WTC11 (cell line): ENCODE data around the gene OSBPL7. TPM values are rescaled to one million over a fixed set of nuclear protein-coding genes. Genes with fewer than 3 reads are reported as not detected.

Experiments used
- ATAC-seq: fragments of 200-7000 bp; cut with Tn5 transposase; 2 replicates; pipeline ENCODE4 v1.10.0; 2021; ENCODE audit warnings: mild to moderate bottlenecking, moderate library complexity
- CTCF ChIA-PET: fragments of 300-600 bp; sonication (Branson Sonifier 250); formaldehyde crosslinking; loops from one replicate; lab custom pipeline; 2021; ENCODE audit warnings: antibody characterized with exemption; lab: Charles Lee
- POLR2A ChIA-PET: fragments of 350-600 bp; sonication (Branson Sonifier 250); formaldehyde crosslinking; loops from one replicate; lab custom pipeline; 2021; ENCODE audit warnings: antibody characterized with exemption; lab: Charles Lee
- DNase-seq: peaks from one replicate; pipeline ENCODE4 v3.0.0; 2021; ENCODE audit warnings: low spot score
- H3K27ac Mint-ChIP-seq: 2 replicates; pipeline ENCODE4 v1.8.0; 2021; ENCODE audit warnings: mixed read lengths
- H3K27me3 Mint-ChIP-seq: 2 replicates; pipeline ENCODE4 v1.8.0; 2021; ENCODE audit warnings: low read depth, mild to moderate bottlenecking, moderate library complexity, mixed read lengths
- H3K36me3 Mint-ChIP-seq: 2 replicates; pipeline ENCODE4 v1.8.0; 2021; ENCODE audit warnings: mixed read lengths
- H3K4me1 Mint-ChIP-seq: 2 replicates; pipeline ENCODE4 v1.8.0; 2022; ENCODE audit warnings: mixed read lengths
- H3K4me3 Mint-ChIP-seq: 2 replicates; pipeline ENCODE4 v1.8.0; 2021; ENCODE audit warnings: mild to moderate bottlenecking, moderate library complexity, mixed read lengths
- H3K9me3 Mint-ChIP-seq: 2 replicates; pipeline ENCODE4 v1.8.0; 2021; ENCODE audit warnings: mixed read lengths
- ESRRA ChIP-seq: sonication (generic); formaldehyde crosslinking; IDR thresholded peaks from 2 replicates; pipeline ENCODE4 v1.8.1; 2022; ENCODE audit warnings: mild to moderate bottlenecking, missing genetic modification reagents, borderline replicate concordance
- ETV6 ChIP-seq: sonication (generic); formaldehyde crosslinking; IDR thresholded peaks from 2 replicates; pipeline ENCODE4 v1.8.1; 2022; ENCODE audit warnings: mild to moderate bottlenecking, missing genetic modification reagents
- PRRX2 ChIP-seq: fragments of 250-450 bp; sonication (Bioruptor Pico); IDR thresholded peaks from 2 replicates; pipeline ENCODE4 v1.8.0; 2021; ENCODE audit warnings: mild to moderate bottlenecking
- RELA ChIP-seq: sonication (generic); formaldehyde crosslinking; IDR thresholded peaks from 2 replicates; pipeline ENCODE4 v1.8.1; 2022; ENCODE audit warnings: missing genetic modification reagents, mild to moderate bottlenecking, borderline replicate concordance
- ZNF219 ChIP-seq: sonication (generic); formaldehyde crosslinking; IDR thresholded peaks from 2 replicates; pipeline ENCODE4 v1.8.0; 2023; ENCODE audit warnings: missing genetic modification reagents, mild to moderate bottlenecking, borderline replicate concordance
- total RNA-seq: library from RNA; stranded (reverse); gene quantifications from 3 replicates; pipeline ENCODE4 v1.2.3, GENCODE V29; 2021
- TF ChIP-seq, protein P1 (sequence below): sonication (generic); formaldehyde crosslinking; IDR thresholded peaks from 2 replicates; pipeline ENCODE4 v1.8.0; 2023; ENCODE audit warnings: missing genetic modification reagents, mild to moderate bottlenecking, borderline replicate concordance
- TF ChIP-seq, protein P2 (sequence below): sonication (generic); formaldehyde crosslinking; IDR thresholded peaks from 2 replicates; pipeline ENCODE4 v1.8.0; 2022; ENCODE audit warnings: mild to moderate bottlenecking, missing genetic modification reagents
- TF ChIP-seq, protein P3 (sequence below): sonication (generic); formaldehyde crosslinking; IDR thresholded peaks from 2 replicates; pipeline ENCODE4 v1.8.0; 2022; ENCODE audit warnings: mild to moderate bottlenecking, missing genetic modification reagents
- TF ChIP-seq, protein P4 (sequence below): sonication (generic); formaldehyde crosslinking; IDR thresholded peaks from 2 replicates; pipeline ENCODE4 v1.8.0; 2022; ENCODE audit warnings: mild to moderate bottlenecking, missing genetic modification reagents
- TF ChIP-seq, protein P5 (sequence below): sonication (generic); formaldehyde crosslinking; IDR thresholded peaks from 2 replicates; pipeline ENCODE4 v1.8.0; 2022; ENCODE audit warnings: missing genetic modification reagents

Gene OSBPL7
- total RNA-seq, 1 experiment from 2014 or later = 13.5 TPM

DNA sequence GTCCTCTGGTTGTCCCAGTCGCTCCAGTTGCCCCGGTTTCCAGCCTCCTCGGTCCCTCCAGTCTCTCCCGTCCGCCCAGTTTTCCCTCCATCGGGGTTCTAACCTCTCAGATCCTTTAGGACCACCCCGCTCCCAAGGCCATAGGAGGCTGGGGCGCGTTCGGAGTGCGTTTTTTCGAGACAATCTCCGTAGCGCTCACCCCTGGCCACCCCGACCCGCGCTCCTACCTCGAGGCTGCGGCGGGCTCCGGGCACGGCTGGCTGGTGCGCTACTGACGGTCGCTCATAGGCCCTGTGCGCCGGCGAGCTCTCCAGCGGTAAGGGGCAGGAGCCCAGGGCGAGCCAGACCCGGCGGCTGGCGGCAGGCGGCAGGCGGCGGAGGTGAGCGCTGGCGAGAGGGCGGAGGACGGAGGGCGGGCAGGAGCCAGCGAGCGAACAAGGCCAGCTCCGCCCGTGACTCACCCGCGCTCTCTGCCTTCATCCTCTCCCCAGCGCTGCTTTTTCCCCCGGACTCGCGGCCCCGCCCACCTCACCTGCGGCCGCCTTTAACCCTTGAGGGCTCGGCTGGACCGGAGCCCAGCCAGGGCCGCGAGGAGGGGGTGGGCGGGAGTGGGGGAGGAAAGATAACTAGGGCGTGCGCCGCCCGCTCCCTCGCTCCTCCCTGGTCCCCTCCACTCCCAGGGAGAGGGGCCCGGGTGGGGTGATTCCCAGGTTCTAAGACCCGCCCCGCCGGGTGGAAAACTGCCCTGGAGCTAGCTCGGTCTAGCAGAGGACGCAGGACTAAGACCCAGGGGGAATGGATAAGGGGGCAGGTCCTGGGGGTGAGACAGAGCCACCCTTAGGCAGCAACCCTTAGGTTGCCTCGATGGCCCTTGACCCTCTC, 29.3 kb upstream of the OSBPL7 start, which contains the start of gene SP6 (continued):
- TF ChIP-seq RELA (CRISPR knock-in tag) = peak; percentile 32; the same call in 1 of the 2 replicates
- TF ChIP-seq, protein P1, sequence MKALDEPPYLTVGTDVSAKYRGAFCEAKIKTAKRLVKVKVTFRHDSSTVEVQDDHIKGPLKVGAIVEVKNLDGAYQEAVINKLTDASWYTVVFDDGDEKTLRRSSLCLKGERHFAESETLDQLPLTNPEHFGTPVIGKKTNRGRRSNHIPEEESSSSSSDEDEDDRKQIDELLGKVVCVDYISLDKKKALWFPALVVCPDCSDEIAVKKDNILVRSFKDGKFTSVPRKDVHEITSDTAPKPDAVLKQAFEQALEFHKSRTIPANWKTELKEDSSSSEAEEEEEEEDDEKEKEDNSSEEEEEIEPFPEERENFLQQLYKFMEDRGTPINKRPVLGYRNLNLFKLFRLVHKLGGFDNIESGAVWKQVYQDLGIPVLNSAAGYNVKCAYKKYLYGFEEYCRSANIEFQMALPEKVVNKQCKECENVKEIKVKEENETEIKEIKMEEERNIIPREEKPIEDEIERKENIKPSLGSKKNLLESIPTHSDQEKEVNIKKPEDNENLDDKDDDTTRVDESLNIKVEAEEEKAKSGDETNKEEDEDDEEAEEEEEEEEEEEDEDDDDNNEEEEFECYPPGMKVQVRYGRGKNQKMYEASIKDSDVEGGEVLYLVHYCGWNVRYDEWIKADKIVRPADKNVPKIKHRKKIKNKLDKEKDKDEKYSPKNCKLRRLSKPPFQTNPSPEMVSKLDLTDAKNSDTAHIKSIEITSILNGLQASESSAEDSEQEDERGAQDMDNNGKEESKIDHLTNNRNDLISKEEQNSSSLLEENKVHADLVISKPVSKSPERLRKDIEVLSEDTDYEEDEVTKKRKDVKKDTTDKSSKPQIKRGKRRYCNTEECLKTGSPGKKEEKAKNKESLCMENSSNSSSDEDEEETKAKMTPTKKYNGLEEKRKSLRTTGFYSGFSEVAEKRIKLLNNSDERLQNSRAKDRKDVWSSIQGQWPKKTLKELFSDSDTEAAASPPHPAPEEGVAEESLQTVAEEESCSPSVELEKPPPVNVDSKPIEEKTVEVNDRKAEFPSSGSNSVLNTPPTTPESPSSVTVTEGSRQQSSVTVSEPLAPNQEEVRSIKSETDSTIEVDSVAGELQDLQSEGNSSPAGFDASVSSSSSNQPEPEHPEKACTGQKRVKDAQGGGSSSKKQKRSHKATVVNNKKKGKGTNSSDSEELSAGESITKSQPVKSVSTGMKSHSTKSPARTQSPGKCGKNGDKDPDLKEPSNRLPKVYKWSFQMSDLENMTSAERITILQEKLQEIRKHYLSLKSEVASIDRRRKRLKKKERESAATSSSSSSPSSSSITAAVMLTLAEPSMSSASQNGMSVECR (CRISPR knock-in tag) = peak; percentile 72; the same call in 1 of the 2 replicates
- peak; percentile 44; the same call in 1 of the 2 replicates for TF ChIP-seq ETV6 (CRISPR knock-in tag)
- TF ChIP-seq ZNF219 (CRISPR knock-in tag) = no peak; the same call in 1 of the 2 replicates
- TF ChIP-seq, protein P2, sequence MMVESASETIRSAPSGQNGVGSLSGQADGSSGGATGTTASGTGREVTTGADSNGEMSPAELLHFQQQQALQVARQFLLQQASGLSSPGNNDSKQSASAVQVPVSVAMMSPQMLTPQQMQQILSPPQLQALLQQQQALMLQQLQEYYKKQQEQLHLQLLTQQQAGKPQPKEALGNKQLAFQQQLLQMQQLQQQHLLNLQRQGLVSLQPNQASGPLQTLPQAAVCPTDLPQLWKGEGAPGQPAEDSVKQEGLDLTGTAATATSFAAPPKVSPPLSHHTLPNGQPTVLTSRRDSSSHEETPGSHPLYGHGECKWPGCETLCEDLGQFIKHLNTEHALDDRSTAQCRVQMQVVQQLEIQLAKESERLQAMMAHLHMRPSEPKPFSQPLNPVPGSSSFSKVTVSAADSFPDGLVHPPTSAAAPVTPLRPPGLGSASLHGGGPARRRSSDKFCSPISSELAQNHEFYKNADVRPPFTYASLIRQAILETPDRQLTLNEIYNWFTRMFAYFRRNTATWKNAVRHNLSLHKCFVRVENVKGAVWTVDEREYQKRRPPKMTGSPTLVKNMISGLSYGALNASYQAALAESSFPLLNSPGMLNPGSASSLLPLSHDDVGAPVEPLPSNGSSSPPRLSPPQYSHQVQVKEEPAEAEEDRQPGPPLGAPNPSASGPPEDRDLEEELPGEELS (CRISPR knock-in tag) = peak; percentile 73; the same call in 1 of the 2 replicates
- peak; percentile 47; the same call in 1 of the 2 replicates for TF ChIP-seq ESRRA (CRISPR knock-in tag)
- TF ChIP-seq, protein P3, sequence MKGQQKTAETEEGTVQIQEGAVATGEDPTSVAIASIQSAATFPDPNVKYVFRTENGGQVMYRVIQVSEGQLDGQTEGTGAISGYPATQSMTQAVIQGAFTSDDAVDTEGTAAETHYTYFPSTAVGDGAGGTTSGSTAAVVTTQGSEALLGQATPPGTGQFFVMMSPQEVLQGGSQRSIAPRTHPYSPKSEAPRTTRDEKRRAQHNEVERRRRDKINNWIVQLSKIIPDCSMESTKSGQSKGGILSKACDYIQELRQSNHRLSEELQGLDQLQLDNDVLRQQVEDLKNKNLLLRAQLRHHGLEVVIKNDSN (CRISPR knock-in tag) = 0 out of 2 replicates have a peak, but pooled peaks have one; percentile 13
- TF ChIP-seq, protein P4, sequence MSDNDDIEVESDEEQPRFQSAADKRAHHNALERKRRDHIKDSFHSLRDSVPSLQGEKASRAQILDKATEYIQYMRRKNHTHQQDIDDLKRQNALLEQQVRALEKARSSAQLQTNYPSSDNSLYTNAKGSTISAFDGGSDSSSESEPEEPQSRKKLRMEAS (CRISPR knock-in tag) = peak; percentile 67
- TF ChIP-seq, all 79 proteins: peak for 10

DNA sequence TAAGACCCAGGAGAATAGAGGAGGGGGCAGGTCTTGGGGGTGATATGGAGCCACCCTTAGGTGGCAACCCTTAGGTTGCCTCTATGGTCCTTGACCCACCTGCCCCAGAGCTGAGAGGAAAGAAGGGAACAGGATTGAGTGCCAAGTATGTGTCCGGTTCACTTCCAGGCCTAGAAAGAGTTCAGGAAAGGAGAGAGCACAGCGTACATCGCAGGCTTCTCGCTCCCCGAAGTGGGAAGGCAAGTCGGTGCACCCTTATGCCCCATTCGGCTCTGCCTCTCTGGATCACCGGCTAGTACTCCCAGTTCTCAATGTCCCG, 28.7 kb upstream of the OSBPL7 start:
- peak overlapping the region; percentile 71 for H3K4me3 Mint-ChIP-seq
- no peaks in the 10 kb centered on the region for H3K36me3 Mint-ChIP-seq
- TF ChIP-seq, protein P5, sequence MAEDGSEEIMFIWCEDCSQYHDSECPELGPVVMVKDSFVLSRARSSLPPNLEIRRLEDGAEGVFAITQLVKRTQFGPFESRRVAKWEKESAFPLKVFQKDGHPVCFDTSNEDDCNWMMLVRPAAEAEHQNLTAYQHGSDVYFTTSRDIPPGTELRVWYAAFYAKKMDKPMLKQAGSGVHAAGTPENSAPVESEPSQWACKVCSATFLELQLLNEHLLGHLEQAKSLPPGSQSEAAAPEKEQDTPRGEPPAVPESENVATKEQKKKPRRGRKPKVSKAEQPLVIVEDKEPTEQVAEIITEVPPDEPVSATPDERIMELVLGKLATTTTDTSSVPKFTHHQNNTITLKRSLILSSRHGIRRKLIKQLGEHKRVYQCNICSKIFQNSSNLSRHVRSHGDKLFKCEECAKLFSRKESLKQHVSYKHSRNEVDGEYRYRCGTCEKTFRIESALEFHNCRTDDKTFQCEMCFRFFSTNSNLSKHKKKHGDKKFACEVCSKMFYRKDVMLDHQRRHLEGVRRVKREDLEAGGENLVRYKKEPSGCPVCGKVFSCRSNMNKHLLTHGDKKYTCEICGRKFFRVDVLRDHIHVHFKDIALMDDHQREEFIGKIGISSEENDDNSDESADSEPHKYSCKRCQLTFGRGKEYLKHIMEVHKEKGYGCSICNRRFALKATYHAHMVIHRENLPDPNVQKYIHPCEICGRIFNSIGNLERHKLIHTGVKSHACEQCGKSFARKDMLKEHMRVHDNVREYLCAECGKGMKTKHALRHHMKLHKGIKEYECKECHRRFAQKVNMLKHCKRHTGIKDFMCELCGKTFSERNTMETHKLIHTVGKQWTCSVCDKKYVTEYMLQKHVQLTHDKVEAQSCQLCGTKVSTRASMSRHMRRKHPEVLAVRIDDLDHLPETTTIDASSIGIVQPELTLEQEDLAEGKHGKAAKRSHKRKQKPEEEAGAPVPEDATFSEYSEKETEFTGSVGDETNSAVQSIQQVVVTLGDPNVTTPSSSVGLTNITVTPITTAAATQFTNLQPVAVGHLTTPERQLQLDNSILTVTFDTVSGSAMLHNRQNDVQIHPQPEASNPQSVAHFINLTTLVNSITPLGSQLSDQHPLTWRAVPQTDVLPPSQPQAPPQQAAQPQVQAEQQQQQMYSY (CRISPR knock-in tag) = peak; percentile 15; the same call in 1 of the 2 replicates
- TF ChIP-seq PRRX2 = no peak
- TF ChIP-seq, all 79 proteins: peak for 1
- ChIA-PET POLR2A (interaction anchor here (1.1 to 2.3 kb wide), 4 partner anchors 22 to 54 kb away, joined by 3 to 12 read pairs (median 4); no protein-coding TSS in a partner anchor), CTCF (interaction anchor here (1.0 to 19.3 kb wide), 8 partner anchors 8 to 175 kb away, joined by 3 to 1122 read pairs (median 6); partner anchors contain the start of genes CDK5RAP3, LRRC46, MRPL10 and SCRN2)
- DNase-seq (no peak), ATAC-seq (0 out of 2 replicates have a peak, but pooled peaks have one; percentile 0)
- no peak overlapping the region for H3K27ac Mint-ChIP-seq
- peaks cover 92% of the 10 kb centered on the region for H3K27me3 Mint-ChIP-seq
- peaks cover 42% of the 10 kb centered on the region for H3K4me1 Mint-ChIP-seq
- no peaks in the 10 kb centered on the region for H3K9me3 Mint-ChIP-seq
